C4-2B (cell line): ENCODE results near the gene USH2A.
"Not testable (repeated sequence)": the region's sequence is repeated elsewhere in the genome, so short reads cannot be mapped to it uniquely, and the experiment has no call there.

Experiments
- H3K27ac ChIP-seq: fragments of 450-650 bp; 2 replicates; pipeline ENCODE4 v1.5.1; 2017
- ZFX ChIP-seq: fragments of 450-650 bp; IDR thresholded peaks from 2 replicates; pipeline ENCODE4 v1.6.1; 2017
- TF ChIP-seq, protein P1 (sequence below): fragments of 450-650 bp; conservative IDR thresholded peaks from 2 replicates; pipeline ENCODE4 v1.5.1; 2017; ENCODE audit warnings: mild to moderate bottlenecking

The USH2A gene

DNA sequence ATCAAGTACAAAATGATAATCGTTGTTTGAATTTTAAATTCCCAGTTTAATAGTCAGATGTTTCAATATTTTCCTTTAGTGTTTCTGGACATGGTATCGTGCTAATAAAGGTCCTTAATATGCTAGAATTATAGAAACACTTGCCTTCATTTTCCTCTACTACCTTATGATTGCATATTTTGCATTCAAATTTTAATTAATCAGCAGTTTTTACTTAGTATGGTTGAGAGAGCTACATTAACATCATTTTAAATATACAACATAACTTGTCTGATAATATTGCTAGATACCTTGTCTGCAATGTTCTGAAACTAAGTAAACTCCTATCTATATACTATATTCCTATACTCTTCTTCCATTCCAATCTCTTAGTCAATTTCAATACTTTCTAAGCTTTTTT, 66.3 kb downstream of the USH2A start:
- no peak overlapping the region for H3K27ac ChIP-seq

DNA sequence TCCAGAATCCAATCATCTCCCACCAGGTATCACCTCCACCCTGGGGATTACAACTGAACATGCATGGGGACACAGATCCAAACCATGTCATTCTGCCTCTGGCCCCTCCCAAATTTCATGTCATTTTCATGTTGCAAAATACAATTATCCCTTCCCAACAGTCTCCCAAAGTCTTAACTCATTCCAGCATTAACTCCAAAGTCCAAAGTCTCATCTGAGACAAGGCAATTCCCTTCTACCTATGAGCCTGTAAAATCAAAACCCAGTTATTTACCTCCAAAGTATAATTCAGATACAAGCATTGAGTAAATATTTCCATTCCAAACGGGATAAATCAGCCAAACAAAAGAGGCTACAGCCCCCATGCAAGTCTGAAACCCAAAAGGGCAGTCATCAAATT, 73.1 kb downstream of the USH2A start:
- TF ChIP-seq ZFX, result no peak
- TF ChIP-seq, protein P1, sequence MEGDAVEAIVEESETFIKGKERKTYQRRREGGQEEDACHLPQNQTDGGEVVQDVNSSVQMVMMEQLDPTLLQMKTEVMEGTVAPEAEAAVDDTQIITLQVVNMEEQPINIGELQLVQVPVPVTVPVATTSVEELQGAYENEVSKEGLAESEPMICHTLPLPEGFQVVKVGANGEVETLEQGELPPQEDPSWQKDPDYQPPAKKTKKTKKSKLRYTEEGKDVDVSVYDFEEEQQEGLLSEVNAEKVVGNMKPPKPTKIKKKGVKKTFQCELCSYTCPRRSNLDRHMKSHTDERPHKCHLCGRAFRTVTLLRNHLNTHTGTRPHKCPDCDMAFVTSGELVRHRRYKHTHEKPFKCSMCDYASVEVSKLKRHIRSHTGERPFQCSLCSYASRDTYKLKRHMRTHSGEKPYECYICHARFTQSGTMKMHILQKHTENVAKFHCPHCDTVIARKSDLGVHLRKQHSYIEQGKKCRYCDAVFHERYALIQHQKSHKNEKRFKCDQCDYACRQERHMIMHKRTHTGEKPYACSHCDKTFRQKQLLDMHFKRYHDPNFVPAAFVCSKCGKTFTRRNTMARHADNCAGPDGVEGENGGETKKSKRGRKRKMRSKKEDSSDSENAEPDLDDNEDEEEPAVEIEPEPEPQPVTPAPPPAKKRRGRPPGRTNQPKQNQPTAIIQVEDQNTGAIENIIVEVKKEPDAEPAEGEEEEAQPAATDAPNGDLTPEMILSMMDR, result no peak
- H3K27ac ChIP-seq, result no peak overlapping the region

More for the DNA sequence above, 66.3 kb downstream of the USH2A start:
- TF ChIP-seq ZFX, result no peak
- TF ChIP-seq, protein P1, result no peak

DNA sequence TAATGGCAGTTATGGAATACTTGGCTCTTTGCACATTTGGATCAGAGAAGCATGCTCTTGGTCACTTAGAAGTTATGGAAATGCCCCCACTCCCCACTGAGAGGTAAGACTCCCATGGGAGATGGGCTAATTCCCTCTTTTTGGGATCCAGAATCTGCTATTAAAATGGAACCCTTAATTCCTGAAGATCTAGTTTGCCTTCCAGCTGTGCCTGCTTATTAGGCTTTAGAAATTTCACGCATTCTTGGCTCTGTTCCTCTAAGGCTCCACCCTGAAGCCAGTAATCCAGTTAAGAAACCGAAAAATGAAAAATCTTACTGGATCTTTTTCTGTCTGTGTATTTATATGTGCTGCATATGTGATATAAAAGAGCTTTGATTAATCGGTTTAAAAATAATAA, 76.7 kb downstream of the USH2A start:
- H3K27ac ChIP-seq, result no peak overlapping the region
- no peak for TF ChIP-seq ZFX
- TF ChIP-seq, protein P1, result no peak

DNA sequence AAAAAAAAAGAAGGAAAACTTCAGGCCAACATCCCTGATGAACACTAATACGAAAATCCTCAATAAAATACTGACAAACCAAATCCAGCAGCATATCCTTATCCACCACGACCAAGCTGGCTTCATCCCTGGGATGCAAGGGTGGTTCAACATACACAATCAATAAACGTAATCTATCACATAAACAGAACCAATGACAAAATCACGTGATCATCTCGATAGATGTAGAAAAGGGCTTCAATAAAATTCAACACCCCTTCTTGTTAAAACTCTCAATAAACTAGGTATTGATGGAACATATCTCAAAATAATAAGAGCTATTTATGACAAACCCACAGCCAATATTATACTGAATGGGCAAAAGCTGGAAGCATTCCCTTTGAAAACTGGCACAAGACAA, 82.7 kb downstream of the USH2A start:
- not testable (repeated sequence) for H3K27ac ChIP-seq

DNA sequence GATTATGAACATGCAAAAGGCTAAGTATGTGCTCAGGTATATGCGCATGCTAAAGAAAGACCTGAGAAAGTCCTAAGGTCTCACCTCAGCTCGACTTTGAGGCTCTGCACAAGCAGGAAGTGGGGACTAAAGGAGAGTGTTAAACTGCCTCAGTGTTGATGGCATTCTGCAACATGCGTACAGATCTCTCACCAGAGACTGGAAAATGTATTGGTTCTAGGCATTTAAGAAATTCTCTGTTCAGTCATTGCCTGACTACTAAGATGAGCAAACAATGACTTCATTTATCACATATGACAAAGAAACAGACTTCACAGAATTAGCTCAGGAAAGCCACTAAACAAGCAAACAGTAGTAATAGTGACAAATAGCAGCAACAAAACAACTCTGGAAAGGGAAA, 90.8 kb downstream of the USH2A start:
- H3K27ac ChIP-seq, result no peak overlapping the region
- TF ChIP-seq ZFX, result no peak
- TF ChIP-seq, protein P1, result no peak

DNA sequence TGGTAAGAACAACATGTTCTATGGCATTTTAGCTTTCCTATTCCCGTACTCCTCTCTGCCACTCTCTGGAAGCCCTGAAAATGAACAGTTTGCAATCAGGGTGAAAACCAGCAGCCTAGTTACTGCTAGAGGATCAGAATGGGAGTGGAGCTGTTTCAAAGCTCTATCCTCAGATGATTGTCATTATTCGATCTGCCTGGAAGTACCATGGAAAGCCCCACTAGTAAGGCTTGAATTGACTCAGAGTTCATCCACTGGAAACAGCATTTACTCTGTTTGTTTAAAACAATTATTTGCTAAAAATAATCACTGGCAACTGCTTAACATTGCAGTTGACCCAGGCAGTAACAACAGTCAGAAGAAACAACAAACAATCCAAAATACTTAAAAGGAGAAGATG, 91.2 kb downstream of the USH2A start:
- no peak overlapping the region for H3K27ac ChIP-seq
- no peak for TF ChIP-seq ZFX
- TF ChIP-seq, protein P1, result no peak

DNA sequence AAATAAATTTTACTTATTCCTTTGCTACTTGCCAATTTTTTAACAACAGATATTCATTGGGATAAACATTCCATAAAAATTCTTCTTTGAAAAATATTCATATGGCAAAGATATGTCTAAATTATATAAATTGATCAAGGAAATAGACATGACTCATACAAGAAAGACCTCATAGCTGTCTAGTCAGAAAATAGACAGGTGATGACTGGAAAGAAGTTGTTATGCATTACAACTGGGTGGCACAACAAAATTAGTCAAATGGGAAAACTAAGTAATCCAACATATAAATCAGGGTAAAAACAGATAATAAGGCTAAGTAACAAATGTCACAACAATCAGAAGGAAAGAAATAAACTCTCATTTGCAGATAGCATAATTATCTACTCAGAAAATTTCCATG, 92.0 kb downstream of the USH2A start:
- no peak overlapping the region for H3K27ac ChIP-seq
- TF ChIP-seq, protein P1, result no peak
- no peak for TF ChIP-seq ZFX

DNA sequence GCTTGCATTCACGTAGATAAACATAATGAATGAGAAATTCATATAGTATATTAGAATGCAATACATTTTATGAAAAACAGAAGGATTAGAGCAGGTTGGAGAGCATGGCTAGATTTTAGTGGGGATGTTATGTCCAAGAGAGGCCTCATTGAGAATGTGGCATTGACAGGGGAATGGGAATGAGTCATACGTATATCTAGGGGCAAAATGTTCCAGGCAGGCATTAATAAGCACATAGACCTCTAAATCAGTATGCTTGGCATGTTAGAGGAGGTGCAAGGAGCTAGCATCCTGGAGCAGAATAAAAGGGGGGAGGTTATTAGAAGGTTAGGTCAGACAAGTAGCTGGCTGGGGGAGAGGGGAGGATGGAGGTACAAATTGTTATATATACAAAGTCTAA, 93.0 kb downstream of the USH2A start:
- TF ChIP-seq, protein P1, result no peak
- no peak for TF ChIP-seq ZFX
- H3K27ac ChIP-seq, result no peak overlapping the region
